Esophagus muscularis mucosa (tissue), 4 donors: Measurements from ENCODE around the gene METTL16. TPM values are rescaled to one million over a fixed set of nuclear protein-coding genes. Genes with fewer than 3 reads are reported as not detected.
A peak's percentile ranks its signal among the peaks of the same experiment; 100 is the strongest.

ENCODE experiments used
- DNase-seq: peaks from one replicate; pipeline ENCODE4 v3.0.0-alpha.2; 2017; ENCODE audit errors: extremely low spot score
- H3K27ac ChIP-seq, 4 donors: fragments of 200-600 bp; sonication (generic); replicated peaks in 1 of 4; 1 replicate in 3 of 4; 2 replicates in 1 of 4; pipeline ENCODE4 v1.5.1; 2016 to 2019; ENCODE audit warnings: mild to moderate bottlenecking in 1 of 4
- H3K27me3 ChIP-seq, 4 donors: fragments of 200-600 bp; sonication (generic); one replicate each; pipeline versions ENCODE4 v1.5.1 to v1.6.0; 2016 to 2019
- H3K36me3 ChIP-seq, 4 donors: fragments of 200-600 bp; sonication (generic); one replicate each; pipeline ENCODE4 v1.5.1; 2016 to 2019
- H3K4me1 ChIP-seq, 4 donors: fragments of 200-600 bp; sonication (generic); one replicate each; pipeline ENCODE4 v1.5.1; 2016 to 2019
- H3K4me3 ChIP-seq, 4 donors: fragments of 200-600 bp; sonication (generic); 1 replicate in 2 of 4; 2 replicates in 2 of 4; pipeline ENCODE4 v1.5.1; 2016 to 2019; ENCODE audit warnings: mild to moderate bottlenecking in 4 of 4, moderate library complexity in 1 of 4
- H3K9me3 ChIP-seq, 4 donors: fragments of 200-600 bp; sonication (generic); 1 replicate in 3 of 4; 2 replicates in 1 of 4; pipeline ENCODE4 v1.5.1; 2016 to 2019
- CTCF ChIP-seq, 3 experiments: fragments of 200-600 bp in 2 of 3; fragments of 450-650 bp in 1 of 3; sonication (generic) in 2 of 3; IDR thresholded peaks; one replicate each; pipeline ENCODE4 v1.5.1; 2017 to 2019; ENCODE audit warnings: antibody characterized with exemption in 3 of 3, mild to moderate bottlenecking in 2 of 3, moderate library complexity in 1 of 3
- EP300 ChIP-seq: sonication (generic); formaldehyde crosslinking; IDR thresholded peaks from one replicate; pipeline ENCODE4 v1.6.1; 2017; ENCODE audit warnings: antibody characterized with exemption
- POLR2A ChIP-seq: fragments of 450-650 bp; IDR thresholded peaks from one replicate; pipeline ENCODE4 v1.6.1; 2017; ENCODE audit warnings: antibody characterized with exemption, moderate library complexity, mild to moderate bottlenecking, low read depth
- POLR2AphosphoS5 ChIP-seq, 2 donors: sonication (generic); formaldehyde crosslinking; IDR thresholded peaks; one replicate each; pipeline ENCODE4 v1.6.1; 2017; ENCODE audit warnings: antibody characterized with exemption in 2 of 2
- WGBS: methylation state at CpG from one replicate; pipeline ENCODE4 v1.1.5; 2018; 5-methylcytosine and 5-hydroxymethylcytosine counted together
- intact Hi-C: fragments of 100-400 bp; cut with DNase I; formaldehyde crosslinking; loops from one replicate; pipeline ENCODE4 v1.15.1; 2023
- total RNA-seq, 4 donors: library from RNA; depleted of rRNA; stranded (reverse); fragments of >200 nt; gene quantifications; one replicate each; pipeline versions ENCODE4 v1.1.0 to v1.2.1, GENCODE V29; 2016

METTL16 gene
- total RNA-seq, 4 donors from 2014 or later = 18.9 to 28.8 (median 24.5) TPM

- 73% methylated on average over 10 of the region's 10 CpGs for WGBS
- H3K9me3 ChIP-seq = no peaks in the 10 kb centered on the region
- H3K27me3 ChIP-seq = no peaks in the 10 kb centered on the region
- peaks cover 24 to 37% (median 28%) of the 10 kb centered on the region in 4 donors for H3K4me1 ChIP-seq
- peak overlapping the region in 3 of 4 donors; percentile 9 to 26 (median 15) for H3K4me3 ChIP-seq
- intact Hi-C loops = no loop called here
- H3K36me3 ChIP-seq = no peaks in the 10 kb centered on the region
- no peak for TF ChIP-seq EP300
- TF ChIP-seq POLR2AphosphoS5 (IDR thresholded peaks at IDR 0.05) = no peak
- TF ChIP-seq POLR2A = no peak
- no peak for DNase-seq
- H3K27ac ChIP-seq = peak overlapping the region in 2 of 4 donors; percentile 32 to 51
Measured at GRCh38 chr17:2485970-2486369, 25.7 kb downstream of the METTL16 start.

GRCh38 chr17:2485543-2485942 is 26.1 kb downstream of the METTL16 start:
- peak overlapping the region in 2 of 4 donors; percentile 32 to 51 for H3K27ac ChIP-seq
- intact Hi-C loops = no loop called here
- H3K27me3 ChIP-seq = no peaks in the 10 kb centered on the region
- no peak for TF ChIP-seq POLR2AphosphoS5 (IDR thresholded peaks at IDR 0.05)
- no peak for TF ChIP-seq POLR2A
- TF ChIP-seq EP300 = no peak
- TF ChIP-seq CTCF (IDR thresholded peaks at IDR 0.05) = no peak
- WGBS = 84% methylated on average over 5 of the region's 5 CpGs
- peaks cover 20 to 33% (median 24%) of the 10 kb centered on the region in 4 donors for H3K4me1 ChIP-seq
- H3K9me3 ChIP-seq = no peaks in the 10 kb centered on the region
- peak overlapping the region in 3 of 4 donors; percentile 9 to 26 (median 15) for H3K4me3 ChIP-seq
- no peak for DNase-seq
- H3K36me3 ChIP-seq = no peaks in the 10 kb centered on the region

DNA sequence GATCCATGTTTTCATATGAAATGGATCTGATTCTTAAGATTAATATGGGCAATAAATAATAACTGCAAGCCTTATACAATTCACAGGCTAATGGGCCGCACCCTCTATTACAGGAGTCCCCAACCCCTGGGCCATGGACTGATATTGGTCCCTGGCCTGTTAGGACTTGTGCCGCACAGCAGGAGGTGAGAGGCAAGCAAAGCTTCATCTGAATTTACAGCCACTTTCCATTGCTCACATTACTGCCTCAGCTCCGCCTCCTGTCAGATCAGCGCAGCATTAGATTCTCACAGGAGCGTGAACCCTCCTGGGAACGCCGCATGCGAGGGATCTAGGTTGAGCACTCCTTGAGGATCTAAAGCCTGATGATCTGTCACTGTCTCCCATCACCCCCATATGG is 26.8 kb downstream of the METTL16 start:
- intact Hi-C loops = no loop called here
- TF ChIP-seq POLR2AphosphoS5 (IDR thresholded peaks at IDR 0.05) (no peak), CTCF (IDR thresholded peaks at IDR 0.05) (no peak)
- Histone ChIP-seq H3K27ac (no peak overlapping the region), H3K36me3 (no peaks in the 10 kb centered on the region), H3K4me1 (peaks cover 16 to 29% (median 19%) of the 10 kb centered on the region in 4 donors), H3K9me3 (no peaks in the 10 kb centered on the region), H3K27me3 (no peaks in the 10 kb centered on the region), H3K4me3 (no peak overlapping the region)
- WGBS = 89% methylated on average over 7 of the region's 8 CpGs
- DNase-seq = no peak

- H3K27ac ChIP-seq = no peak overlapping the region
- H3K4me3 ChIP-seq = no peak overlapping the region
- peaks cover 16 to 29% (median 19%) of the 10 kb centered on the region in 4 donors for H3K4me1 ChIP-seq
- H3K9me3 ChIP-seq = no peaks in the 10 kb centered on the region
- WGBS = 89% methylated on average over 1 of the region's 1 CpG
- TF ChIP-seq EP300 (no peak), POLR2A (no peak), POLR2AphosphoS5 (IDR thresholded peaks at IDR 0.05) (no peak), CTCF (IDR thresholded peaks at IDR 0.05) (no peak)
- H3K36me3 ChIP-seq = no peaks in the 10 kb centered on the region
- no peak for DNase-seq
- no peaks in the 10 kb centered on the region for H3K27me3 ChIP-seq
- intact Hi-C loops = no loop called here
Measured at GRCh38 chr17:2483084-2483483, 28.6 kb downstream of the METTL16 start.

GRCh38 chr17:2482218-2482617 is 29.5 kb downstream of the METTL16 start:
- Histone ChIP-seq H3K36me3 (peaks cover 2 to 7% (median 3%) of the 10 kb centered on the region in 4 donors), H3K4me3 (no peak overlapping the region), H3K9me3 (no peaks in the 10 kb centered on the region), H3K27ac (no peak overlapping the region), H3K4me1 (peaks cover 16 to 29% (median 19%) of the 10 kb centered on the region in 4 donors), H3K27me3 (no peaks in the 10 kb centered on the region)
- TF ChIP-seq POLR2AphosphoS5 (IDR thresholded peaks at IDR 0.05) (no peak), CTCF (IDR thresholded peaks at IDR 0.05) (no peak), POLR2A (no peak), EP300 (no peak)
- 71% methylated on average over 7 of the region's 7 CpGs for WGBS
- intact Hi-C loops = no loop called here
- no peak for DNase-seq
